Suprapubic skin (tissue), 4 donors: ENCODE results near the gene DNAJC18. TPM values are rescaled to one million over a fixed set of nuclear protein-coding genes. Genes with fewer than 3 reads are reported as not detected.

Source experiments
- DNase-seq, 2 donors: peaks; one replicate each; pipeline ENCODE4 v3.0.0-alpha.2; 2019; ENCODE audit warnings: low spot score in 2 of 2
- H3K27ac ChIP-seq: fragments of 200-600 bp; sonication (generic); one replicate; pipeline ENCODE4 v1.5.1; 2019
- H3K27me3 ChIP-seq: fragments of 200-600 bp; sonication (generic); one replicate; pipeline ENCODE4 v1.5.1; 2019
- H3K36me3 ChIP-seq: fragments of 200-600 bp; sonication (generic); one replicate; pipeline ENCODE4 v1.5.1; 2019
- H3K4me1 ChIP-seq: fragments of 200-600 bp; sonication (generic); one replicate; pipeline ENCODE4 v1.5.1; 2019
- H3K4me3 ChIP-seq: fragments of 200-600 bp; sonication (generic); one replicate; pipeline ENCODE4 v1.5.1; 2019; ENCODE audit warnings: mild to moderate bottlenecking
- H3K9me3 ChIP-seq: fragments of 200-600 bp; sonication (generic); one replicate; pipeline ENCODE4 v1.5.1; 2019
- EP300 ChIP-seq: sonication (generic); formaldehyde crosslinking; IDR thresholded peaks from one replicate; pipeline ENCODE4 v1.6.1; 2017; ENCODE audit warnings: antibody characterized with exemption
- POLR2A ChIP-seq, 2 donors: fragments of 450-650 bp; IDR thresholded peaks; one replicate each; pipeline ENCODE4 v1.6.1; 2017; ENCODE audit warnings: antibody characterized with exemption in 2 of 2, mild to moderate bottlenecking in 2 of 2, moderate library complexity in 2 of 2
- POLR2AphosphoS5 ChIP-seq, 3 donors: sonication (generic); formaldehyde crosslinking; IDR thresholded peaks; one replicate each; pipeline ENCODE4 v1.6.1; 2017; ENCODE audit warnings: antibody characterized with exemption in 3 of 3
- WGBS: methylation state at CpG from one replicate; pipeline ENCODE4 v1.1.5; 2018; 5-methylcytosine and 5-hydroxymethylcytosine counted together
- total RNA-seq, 4 donors: library from RNA; depleted of rRNA; stranded (reverse); fragments of >200 nt; gene quantifications; one replicate each; pipeline ENCODE4 v1.1.0, GENCODE V29; 2016
- TF ChIP-seq, protein P1 (sequence below), 2 donors: fragments of 200-600 bp in 1 of 2; fragments of 450-650 bp in 1 of 2; sonication (generic) in 1 of 2; IDR thresholded peaks; one replicate each; pipeline ENCODE4 v1.5.1; 2016 to 2019; ENCODE audit warnings: antibody characterized with exemption in 2 of 2, mild to moderate bottlenecking in 1 of 2, moderate library complexity in 1 of 2

The DNAJC18 gene
- total RNA-seq, 4 donors from 2014 or later: 2.2 to 7.2 (median 2.9) TPM

DNA sequence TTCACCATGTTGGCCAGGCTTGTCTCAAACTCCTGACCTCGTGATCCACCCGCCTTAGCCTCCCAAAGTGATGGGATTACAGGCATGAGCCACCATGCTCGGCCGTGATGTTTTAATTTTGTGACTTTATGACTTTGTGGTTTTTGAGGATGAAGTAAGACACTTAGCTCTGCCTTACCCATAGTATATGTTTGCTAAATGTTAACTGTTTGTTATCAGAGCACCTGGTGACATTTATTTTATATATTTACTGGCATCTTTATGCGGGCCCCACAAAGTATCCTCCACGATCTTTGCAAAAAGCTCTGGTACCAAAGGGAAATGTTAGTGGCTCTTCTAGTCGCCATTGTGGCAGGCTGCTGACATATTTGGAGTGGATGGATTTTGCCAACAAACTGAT lies 63.0 kb downstream of the DNAJC18 start:
- Histone ChIP-seq H3K4me1 (peaks cover 21% of the 10 kb centered on the region), H3K36me3 (peaks cover 15% of the 10 kb centered on the region), H3K9me3 (no peaks in the 10 kb centered on the region), H3K4me3 (no peak overlapping the region), H3K27ac (no peak overlapping the region), H3K27me3 (no peaks in the 10 kb centered on the region)
- 88% methylated on average over 7 of the region's 7 CpGs for WGBS
- TF ChIP-seq EP300: no peak
- TF ChIP-seq, protein P1, sequence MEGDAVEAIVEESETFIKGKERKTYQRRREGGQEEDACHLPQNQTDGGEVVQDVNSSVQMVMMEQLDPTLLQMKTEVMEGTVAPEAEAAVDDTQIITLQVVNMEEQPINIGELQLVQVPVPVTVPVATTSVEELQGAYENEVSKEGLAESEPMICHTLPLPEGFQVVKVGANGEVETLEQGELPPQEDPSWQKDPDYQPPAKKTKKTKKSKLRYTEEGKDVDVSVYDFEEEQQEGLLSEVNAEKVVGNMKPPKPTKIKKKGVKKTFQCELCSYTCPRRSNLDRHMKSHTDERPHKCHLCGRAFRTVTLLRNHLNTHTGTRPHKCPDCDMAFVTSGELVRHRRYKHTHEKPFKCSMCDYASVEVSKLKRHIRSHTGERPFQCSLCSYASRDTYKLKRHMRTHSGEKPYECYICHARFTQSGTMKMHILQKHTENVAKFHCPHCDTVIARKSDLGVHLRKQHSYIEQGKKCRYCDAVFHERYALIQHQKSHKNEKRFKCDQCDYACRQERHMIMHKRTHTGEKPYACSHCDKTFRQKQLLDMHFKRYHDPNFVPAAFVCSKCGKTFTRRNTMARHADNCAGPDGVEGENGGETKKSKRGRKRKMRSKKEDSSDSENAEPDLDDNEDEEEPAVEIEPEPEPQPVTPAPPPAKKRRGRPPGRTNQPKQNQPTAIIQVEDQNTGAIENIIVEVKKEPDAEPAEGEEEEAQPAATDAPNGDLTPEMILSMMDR (IDR thresholded peaks at IDR 0.05): no peak
- TF ChIP-seq POLR2A (IDR thresholded peaks at IDR 0.05): no peak
- no peak for TF ChIP-seq POLR2AphosphoS5 (IDR thresholded peaks at IDR 0.05)
- no peak for DNase-seq

DNA sequence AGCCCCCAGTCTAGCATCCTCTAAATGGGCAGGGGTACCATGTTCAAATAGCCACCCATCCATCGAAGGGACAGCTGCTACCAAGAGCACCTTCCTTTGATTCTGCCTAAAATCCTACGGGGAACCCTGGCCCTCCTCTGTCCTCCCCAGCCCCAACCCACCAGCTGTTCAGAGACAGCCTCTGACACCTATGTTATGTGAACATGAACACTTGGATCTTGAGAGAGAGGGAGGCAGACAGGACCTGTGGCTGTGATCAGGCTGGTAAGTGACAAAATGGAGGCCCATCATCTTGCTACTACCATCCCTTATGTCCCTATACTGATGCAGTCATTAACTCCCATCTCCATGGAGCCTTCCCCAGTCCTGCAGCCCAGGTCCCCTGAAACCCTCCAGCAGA lies 64.4 kb downstream of the DNAJC18 start:
- Histone ChIP-seq H3K27ac (no peak overlapping the region), H3K4me3 (no peak overlapping the region), H3K36me3 (peaks cover 30% of the 10 kb centered on the region), H3K4me1 (peaks cover 21% of the 10 kb centered on the region), H3K27me3 (no peaks in the 10 kb centered on the region), H3K9me3 (no peaks in the 10 kb centered on the region)
- no peak for TF ChIP-seq EP300
- TF ChIP-seq, protein P1 (IDR thresholded peaks at IDR 0.05): no peak
- TF ChIP-seq POLR2A (IDR thresholded peaks at IDR 0.05): no peak
- TF ChIP-seq POLR2AphosphoS5 (IDR thresholded peaks at IDR 0.05): no peak
- WGBS: 100% methylated on average over 2 of the region's 2 CpGs
- DNase-seq: no peak

DNA sequence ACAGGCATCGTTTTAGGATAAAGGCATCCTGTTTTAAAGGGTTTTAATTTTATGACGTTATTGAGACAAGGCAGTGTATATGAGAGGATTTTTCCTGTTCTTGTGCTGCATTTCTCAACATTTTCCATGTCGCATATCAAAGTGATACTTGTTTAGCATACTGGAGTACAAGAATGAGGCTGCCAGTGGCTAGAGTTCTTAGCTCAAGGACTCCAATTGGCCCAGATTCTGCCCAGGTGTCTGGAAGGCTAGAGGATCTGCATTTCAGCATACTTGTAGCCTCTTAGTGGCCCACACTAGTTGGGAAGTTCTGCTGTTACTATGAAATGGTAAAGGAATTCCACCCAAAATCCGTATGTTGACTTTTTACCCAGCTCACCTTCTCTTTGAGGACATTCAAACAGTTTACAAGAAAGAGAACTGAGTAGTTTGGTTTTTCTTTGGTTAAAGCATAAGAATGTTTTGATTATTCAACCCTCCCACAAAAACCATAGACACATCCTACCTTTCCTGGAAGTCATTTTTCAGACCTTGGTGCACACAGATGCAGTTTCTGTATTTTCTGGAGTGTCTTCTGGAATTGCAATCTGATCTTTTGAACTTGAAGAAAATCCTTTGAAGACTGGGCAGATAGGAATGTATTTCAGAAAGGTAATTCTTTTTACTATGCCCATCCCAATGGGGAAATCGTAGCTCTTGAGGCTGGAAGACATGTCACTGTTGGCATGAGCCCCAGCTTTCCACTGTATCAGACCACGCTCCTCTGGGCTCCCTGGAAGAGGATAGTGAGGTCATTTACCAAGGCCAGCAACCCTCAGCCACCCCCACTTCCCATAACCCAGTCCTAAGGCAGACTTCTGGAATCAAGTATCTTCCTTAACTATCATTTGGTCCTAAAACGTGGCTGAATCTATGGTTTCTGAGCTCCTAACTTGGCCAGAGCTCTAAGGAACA lies 67.6 kb downstream of the DNAJC18 start:
- 81% methylated on average over 7 of the region's 7 CpGs for WGBS
- Histone ChIP-seq H3K4me1 (peaks cover 11% of the 10 kb centered on the region), H3K9me3 (no peaks in the 10 kb centered on the region), H3K27me3 (no peaks in the 10 kb centered on the region), H3K4me3 (no peak overlapping the region), H3K27ac (no peak overlapping the region), H3K36me3 (peaks cover 57% of the 10 kb centered on the region)
- TF ChIP-seq POLR2AphosphoS5 (IDR thresholded peaks at IDR 0.05) (no peak), POLR2A (IDR thresholded peaks at IDR 0.05) (no peak), EP300 (no peak)
- TF ChIP-seq, protein P1 (IDR thresholded peaks at IDR 0.05): no peak
- no peak for DNase-seq

DNA sequence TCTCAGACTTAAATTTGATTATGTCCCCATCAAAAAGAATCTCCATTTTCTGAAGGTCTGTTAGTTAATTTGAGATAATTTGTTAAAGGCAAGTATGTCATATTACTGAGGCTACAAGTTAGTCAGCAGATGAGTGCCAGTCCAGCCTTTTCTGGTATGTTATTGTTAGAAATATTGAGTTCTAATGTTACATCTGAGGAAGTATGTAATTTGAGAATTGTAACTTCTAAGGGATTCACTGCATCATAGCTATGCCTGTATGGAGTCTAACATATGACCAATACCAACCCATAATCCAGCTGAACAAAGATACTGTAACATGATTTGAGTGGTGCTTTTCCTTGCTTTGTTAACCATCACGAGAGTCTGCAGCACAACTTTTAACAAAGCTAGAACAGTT lies 70.1 kb downstream of the DNAJC18 start:
- TF ChIP-seq POLR2A (IDR thresholded peaks at IDR 0.05): no peak
- 80% methylated on average over 1 of the region's 1 CpG for WGBS
- H3K9me3 ChIP-seq: no peaks in the 10 kb centered on the region
- no peak overlapping the region for H3K4me3 ChIP-seq
- peaks cover 10% of the 10 kb centered on the region for H3K4me1 ChIP-seq
- H3K36me3 ChIP-seq: peaks cover 75% of the 10 kb centered on the region
- H3K27me3 ChIP-seq: no peaks in the 10 kb centered on the region
- H3K27ac ChIP-seq: no peak overlapping the region
- no peak for DNase-seq

DNA sequence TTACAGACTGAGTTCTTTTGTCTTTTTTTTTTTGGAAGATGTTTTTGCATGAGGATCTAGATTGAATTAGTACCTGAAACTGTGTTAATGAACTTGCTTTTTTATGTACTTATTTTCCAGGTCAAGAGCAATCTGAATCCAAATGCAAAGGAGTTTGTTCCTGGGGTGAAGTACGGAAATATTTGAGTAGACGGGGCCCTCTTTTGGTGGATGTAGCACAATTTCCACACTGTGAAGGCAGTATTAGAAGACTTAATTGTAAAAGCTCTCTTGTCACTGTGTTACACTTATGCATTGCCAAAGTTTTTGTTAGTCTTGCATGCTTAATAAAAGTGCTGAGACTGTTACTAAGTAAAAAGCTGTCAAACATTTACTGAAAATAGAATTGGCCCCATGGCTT lies 70.7 kb downstream of the DNAJC18 start:
- no peak for TF ChIP-seq POLR2A (IDR thresholded peaks at IDR 0.05)
- no peak for TF ChIP-seq EP300
- TF ChIP-seq POLR2AphosphoS5 (IDR thresholded peaks at IDR 0.05): no peak
- TF ChIP-seq, protein P1 (IDR thresholded peaks at IDR 0.05): no peak
- Histone ChIP-seq H3K4me1 (peaks cover 5% of the 10 kb centered on the region), H3K27me3 (no peaks in the 10 kb centered on the region), H3K27ac (no peak overlapping the region), H3K36me3 (peaks cover 81% of the 10 kb centered on the region), H3K4me3 (no peak overlapping the region), H3K9me3 (no peaks in the 10 kb centered on the region)
- WGBS: 80% methylated on average over 2 of the region's 2 CpGs
- no peak for DNase-seq
